CD4-positive, alpha-beta T cell treated with Interferon gamma for 1 hour (primary cell): ENCODE measurements around the gene LZTS2.

Source experiments
- DNase-seq: peaks from one replicate; pipeline ENCODE4 v3.0.0-alpha.2; 2020

The LZTS2 gene

DNA sequence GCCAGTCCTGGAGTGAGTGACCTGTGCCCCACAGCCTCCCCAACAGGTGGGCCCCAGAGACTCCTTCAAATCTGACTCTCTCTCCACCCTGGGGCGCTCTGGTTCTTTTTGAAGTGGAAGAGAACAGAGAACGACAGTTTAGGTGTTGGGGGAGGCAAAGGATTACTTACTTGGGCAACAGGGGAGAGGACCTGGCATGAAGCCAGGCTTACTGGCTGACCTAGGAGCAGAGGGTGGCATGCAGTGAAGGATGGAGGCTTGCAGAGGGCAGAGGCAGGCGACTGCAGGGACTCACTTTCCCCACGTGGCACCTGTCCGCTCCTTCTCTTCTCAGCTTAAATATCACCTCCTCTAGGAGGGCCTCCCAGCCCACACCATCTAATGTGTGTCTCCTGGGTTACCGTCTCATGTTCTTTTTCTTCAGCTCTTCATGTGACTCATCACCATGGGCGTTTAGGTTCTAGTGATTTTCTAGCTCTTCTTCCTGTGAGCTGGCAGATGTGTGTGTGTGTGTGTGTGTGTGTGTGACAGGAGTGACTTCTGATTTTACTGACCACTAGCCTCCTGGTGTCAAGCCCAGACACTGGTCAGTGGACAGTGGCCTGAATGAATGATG is 15.5 kb downstream of the LZTS2 start:
- no peak for DNase-seq

- DNase-seq: no peak
These were observed 16.0 kb downstream of the LZTS2 start for GRCh38 chr10:101015582-101015973.

DNA sequence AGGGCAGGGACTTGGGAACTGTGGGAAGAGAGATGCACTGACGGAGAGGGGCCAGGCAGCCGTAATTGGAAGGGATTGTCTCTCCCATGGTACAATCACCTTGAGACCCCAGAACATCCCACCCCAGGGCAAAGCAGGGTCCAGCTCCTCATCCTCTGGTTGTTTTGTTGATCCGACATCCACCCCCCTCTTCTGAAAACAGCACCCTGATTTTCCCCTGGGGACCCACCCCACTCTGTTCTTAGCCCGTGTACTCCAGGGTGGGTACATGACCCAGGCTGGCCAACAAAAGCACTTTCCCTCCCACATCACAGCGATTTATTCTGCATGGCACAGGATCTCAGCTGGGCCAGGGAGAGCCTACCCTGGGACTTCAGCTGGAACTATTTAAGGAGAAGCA is 17.2 kb downstream of the LZTS2 start:
- no peak for DNase-seq

GRCh38 chr10:101018118-101018599 is 18.6 kb downstream of the LZTS2 start:
- peak; percentile 24 for DNase-seq

DNA sequence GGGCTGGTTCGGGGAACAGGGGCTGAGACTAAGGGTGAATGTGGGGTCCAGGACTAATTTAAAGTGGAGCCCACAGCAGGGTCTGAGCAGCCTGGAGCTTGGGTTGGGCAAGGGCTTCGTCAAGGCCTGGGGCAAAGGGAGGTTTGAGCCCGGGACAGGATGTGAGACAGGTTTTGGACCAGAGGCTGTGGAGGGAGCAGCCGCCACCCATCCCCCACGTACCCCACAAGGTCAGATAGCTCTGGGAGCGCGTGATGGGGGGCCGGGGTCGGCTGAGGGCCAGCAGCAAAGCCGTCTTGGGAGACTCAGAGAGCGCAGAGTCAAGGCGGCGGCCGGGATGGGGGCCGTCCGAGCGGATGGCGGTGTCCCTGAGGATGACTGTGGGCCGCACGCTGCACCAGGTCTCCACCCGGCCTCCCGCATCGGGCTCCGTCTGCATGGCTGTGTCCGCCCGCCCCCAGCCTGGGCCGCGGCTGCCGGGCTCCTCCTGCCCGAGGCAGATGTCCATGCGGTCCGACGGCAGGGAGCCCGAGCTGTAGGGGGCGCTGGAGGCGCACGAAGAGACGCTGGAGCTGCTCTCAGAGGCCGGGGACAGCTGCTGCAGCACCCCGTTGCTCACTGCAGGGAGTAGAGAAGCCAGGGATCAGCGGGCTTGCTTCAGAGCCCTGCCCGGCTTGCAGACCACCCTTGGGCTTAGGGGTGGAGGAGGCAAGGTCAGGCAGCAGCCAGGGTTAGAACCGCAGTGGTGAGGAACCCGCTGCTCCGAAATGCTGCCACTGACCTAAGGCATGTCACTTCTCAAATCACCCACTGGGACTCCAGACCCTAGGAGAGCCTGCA is 19.2 kb downstream of the LZTS2 start:
- peak; percentile 68 for DNase-seq

GRCh38 chr10:101019440-101019703 is 19.8 kb downstream of the LZTS2 start:
- DNase-seq: no peak

DNA sequence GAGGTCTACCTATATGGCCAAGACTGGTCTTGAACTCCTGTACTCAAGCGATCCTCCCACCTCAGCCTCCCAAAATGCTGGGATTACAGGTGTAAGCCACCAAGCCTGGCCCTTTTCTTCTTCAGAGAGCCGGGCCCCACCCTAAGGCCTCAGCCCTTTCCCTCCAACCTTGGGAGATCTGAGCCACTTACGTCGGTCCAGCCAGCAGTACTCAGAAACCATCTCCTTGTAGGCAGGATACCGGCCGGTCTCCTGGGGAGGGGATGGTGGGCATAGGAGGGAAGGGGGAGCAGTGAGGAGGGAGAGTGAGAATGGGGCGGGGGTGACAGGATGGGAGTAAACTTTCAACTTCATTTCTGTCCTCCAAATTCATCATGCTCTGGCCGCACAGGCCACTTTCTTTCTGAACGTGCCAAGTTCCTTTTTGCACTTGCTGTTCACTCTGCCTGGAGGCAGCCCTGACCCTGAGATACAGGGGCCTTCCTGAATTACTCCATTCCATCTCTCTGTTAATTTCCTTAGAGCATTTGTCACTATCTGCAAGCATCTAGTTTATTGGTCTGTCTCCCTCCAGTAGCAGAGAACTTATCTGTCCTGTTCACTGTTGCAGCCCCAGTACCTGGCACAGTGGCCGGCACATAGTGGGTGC is 20.9 kb downstream of the LZTS2 start:
- DNase-seq: no peak

GRCh38 chr10:101021239-101021638 is 21.6 kb downstream of the LZTS2 start:
- no peak for DNase-seq

- DNase-seq: no peak
These were observed 22.2 kb downstream of the LZTS2 start for GRCh38 chr10:101021692-101022251.

GRCh38 chr10:101022967-101023705 is 23.5 kb downstream of the LZTS2 start:
- no peak for DNase-seq

DNA sequence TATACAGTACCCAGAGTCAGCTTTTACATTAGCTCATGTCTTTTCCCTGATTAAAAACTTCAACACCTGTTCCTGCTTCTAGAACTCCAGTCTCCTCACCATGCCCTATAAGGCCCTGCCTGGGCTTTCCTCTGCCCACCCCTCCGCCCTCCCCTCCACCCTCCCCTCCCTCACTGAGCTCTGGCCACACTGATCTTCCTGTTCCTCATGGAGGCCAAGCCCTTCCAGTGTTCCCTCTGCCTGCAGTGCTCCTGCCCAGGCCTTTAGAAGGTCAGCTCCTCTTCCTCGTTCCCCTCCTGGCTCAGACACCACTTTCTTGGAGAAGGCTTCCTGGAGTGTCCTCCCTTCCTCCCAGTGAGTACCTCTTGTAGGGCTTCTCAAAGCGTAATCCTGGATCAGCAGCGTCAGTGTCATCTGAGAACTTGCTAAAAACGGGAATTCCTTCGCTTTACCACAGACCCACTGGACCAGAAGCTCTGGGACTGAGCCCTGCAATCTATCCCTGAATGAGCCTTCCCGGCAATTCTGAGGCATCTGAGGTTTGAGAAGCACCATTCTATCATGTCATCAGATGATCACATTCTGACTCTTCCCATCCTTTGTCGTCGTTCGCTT is 27.6 kb downstream of the LZTS2 start:
- no peak for DNase-seq

DNA sequence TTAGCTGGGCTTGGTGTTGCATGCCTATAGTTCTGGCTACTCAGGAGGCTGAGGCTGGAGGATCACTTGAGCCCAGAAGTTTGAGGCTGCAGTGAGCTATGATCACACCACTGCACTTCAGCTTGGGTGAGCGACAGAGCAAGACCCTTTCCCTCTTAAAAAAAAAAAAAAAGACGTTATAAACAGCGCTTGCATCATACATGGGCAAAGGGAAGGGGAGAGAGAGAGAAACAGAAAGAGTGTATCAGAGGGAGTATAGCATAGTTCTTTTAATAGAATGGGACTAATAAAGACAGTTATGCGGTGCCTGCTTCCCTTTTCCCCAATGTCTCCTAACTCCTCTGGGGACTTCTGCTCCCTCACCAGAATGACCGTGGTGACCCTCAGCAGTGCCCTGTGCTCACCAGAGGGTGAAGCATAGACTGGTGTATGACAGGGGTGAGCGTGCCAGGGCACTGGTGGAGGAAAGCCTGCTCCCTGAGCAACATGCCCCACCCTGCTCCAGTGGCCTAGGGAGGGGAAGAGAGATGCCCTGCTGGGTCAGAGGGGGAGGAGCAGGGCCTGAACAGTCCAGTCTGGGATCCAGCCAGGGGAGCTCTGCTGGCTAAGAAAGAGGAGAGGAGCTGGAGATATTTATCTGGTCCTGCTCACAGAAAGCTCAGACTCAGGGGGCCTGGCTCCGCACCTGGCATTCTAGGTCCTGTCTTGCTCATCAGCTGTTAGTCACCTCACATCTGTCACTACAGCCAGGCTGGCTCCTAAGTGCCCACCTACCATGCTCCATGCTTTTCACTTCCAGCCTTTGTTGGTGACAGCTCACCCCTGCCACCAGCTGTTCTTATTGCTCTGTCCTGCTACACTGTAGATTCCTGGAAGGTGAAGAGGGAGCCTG is 29.1 kb downstream of the LZTS2 start:
- no peak for DNase-seq

DNA sequence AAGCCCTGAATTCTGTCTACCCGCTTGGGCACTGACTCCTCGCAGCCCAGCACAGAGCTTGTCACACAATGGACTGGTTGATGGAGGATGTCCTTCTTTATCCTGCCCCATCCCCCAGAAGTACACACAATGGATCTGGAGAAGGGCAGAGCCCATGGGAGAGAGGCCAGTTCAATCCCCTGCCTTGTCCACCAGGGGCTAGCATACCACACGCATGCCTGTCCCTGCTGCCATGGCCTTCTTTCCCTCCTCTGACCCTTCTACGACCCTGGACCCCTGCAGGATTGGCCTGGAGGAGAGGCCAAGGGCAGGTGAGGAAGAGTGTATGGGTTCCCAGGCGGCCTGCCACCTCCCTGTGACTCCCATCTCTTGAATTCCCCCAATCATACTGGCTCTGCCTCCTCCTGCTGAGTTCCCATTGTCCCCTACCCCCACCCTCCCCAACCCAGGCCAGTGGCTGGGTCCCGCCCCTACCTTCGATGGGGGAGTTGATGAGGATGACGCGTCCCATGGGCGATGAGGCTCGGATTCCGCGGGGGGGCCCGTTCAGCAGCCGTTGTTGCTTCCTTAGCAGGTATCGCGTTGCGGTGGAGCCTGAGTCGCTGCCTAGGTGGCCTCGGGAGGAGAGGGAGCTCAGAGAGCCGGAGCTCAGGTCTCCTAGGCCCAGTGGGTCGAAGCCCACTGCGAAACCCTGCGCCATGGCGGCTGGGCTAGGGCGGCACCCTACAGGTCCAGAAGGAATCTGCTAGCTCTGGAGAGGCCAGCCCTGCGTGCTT is 30.1 kb downstream of the LZTS2 start:
- no peak for DNase-seq

DNA sequence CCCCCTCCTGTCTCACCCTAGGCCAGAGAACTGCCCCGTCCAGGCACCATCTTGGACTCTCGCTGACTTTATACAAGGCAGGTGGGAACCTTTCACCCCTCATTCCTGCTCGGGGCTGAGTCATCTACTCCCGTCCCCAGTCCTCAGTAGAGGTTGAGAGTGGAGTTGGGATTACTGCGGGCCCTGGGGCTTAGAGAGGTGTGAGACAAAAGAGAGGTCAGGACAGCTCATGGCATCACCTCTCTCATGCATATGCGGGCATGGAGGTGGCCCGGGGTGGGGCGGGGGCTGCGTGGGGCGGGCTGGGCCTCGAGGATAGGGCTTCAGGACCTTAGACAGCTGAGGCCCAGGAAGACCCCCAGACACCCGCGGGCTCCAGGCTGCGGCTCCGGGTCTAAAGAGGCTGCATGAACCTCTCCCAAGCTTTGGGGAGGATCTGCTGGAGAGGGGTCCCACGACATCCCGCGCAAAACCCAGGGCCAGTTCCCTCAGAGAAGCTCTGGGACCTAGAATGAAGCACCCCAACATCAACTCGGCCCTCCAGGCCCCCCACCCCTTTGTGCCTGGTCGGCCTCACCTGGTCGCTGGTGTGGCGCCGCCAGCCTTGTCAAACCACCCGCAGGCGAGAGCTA is 31.0 kb downstream of the LZTS2 start:
- DNase-seq: no peak

- DNase-seq: peak; percentile 93
These were observed 31.7 kb downstream of the LZTS2 start, which contains the start of the genes PDZD7 and SFXN3 for GRCh38 chr10:101031128-101031795. Gene PDZD7 (minus strand): TSS chr10:101031129. CDS start chr10:101030219, 910 bp downstream. Gene SFXN3 (plus strand): TSS chr10:101031234. CDS start chr10:101034695, 3,461 bp downstream.

- DNase-seq: peak; percentile 83
These were observed 32.4 kb downstream of the LZTS2 start for GRCh38 chr10:101031796-101032636.

DNA sequence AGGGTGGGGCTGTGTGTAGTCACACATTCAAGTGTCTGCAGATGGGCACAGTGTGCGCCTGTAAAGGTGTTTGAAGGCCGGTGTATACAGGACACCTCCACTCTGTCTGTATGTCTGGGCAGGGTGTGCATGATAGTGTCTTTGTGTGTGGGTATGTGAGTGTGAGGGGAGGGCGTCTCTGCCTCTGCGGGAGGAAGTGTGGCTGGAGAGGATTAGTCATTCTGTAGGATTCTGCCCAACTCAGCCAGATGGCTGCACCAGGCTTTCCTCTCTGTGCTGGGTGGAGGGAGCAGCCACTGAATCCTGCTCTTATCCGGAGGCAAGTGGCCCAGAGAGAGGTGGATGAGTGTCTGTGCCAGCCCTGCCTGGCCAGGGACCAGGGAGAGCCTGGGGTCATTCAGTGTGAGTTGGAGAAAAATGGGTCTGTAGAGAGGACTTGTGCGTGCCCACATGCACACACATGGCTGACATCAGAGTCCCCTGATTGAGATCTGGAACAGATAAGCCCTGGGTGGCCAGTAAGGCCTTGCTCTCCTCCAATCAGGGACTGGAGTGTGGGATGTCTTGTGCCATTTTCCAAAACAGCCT is 33.1 kb downstream of the LZTS2 start:
- DNase-seq: peak; percentile 52

DNA sequence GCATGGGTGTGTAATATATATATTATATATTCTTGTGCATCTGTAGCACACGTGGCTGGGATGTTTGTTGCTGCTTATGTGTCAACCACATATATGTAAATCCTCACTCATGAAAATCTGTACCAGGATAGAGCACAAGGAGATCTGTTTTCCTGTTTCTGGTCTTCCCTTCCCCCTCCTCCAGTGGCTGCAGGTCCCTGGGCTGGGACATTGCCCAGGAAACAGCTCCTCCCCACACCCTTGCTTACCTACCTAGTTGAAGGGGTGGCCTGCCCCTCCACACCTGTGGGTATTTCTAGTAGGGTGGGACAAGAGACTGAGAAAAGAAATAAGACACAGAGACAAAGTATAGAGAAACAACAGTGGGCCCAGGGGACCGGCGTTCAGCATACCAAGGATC is 33.7 kb downstream of the LZTS2 start:
- no peak for DNase-seq
